HEK293T (cell line): ENCODE data around the gene MAST2.

Experiments
- CTCF ChIA-PET: fragments of 350-600 bp; formaldehyde crosslinking; extraction: SDS; loops from one replicate; lab custom pipeline; 2021; ENCODE audit warnings: antibody characterized with exemption, inconsistent platforms; lab: Yijun Ruan, JAX
- POLR2A ChIA-PET: fragments of 350-600 bp; formaldehyde crosslinking; extraction: SDS; loops from one replicate; lab custom pipeline; 2020; ENCODE audit warnings: antibody characterized with exemption, inconsistent platforms; lab: Yijun Ruan, JAX
- DNase-seq: peaks from one replicate; pipeline ENCODE4 v3.0.0; 2012; ENCODE audit warnings: mixed read lengths; ENCODE audit errors: extremely low spot score
- ARNT ChIP-seq: fragments of 450-650 bp; IDR thresholded peaks from 2 replicates; pipeline ENCODE4 v1.6.1; 2017; ENCODE audit warnings: mild to moderate bottlenecking
- BHLHE40 ChIP-seq: fragments of 450-650 bp; IDR thresholded peaks from 2 replicates; pipeline ENCODE4 v1.6.1; 2016; ENCODE audit warnings: mild to moderate bottlenecking, moderate library complexity, borderline replicate concordance
- CTBP1 ChIP-seq: fragments of 450-650 bp; IDR thresholded peaks from 2 replicates; pipeline ENCODE4 v1.6.1; 2016; ENCODE audit warnings: borderline replicate concordance
- ELF4 ChIP-seq: fragments of 450-650 bp; IDR thresholded peaks from 2 replicates; pipeline ENCODE4 v1.6.1; 2017; ENCODE audit warnings: antibody characterized with exemption
- FOXA1 ChIP-seq: fragments of 450-650 bp; IDR thresholded peaks from 2 replicates; pipeline ENCODE4 v1.6.1; 2016; ENCODE audit warnings: mild to moderate bottlenecking
- FOXK2 ChIP-seq: fragments of 450-650 bp; IDR thresholded peaks from 2 replicates; pipeline ENCODE4 v1.6.1; 2016; ENCODE audit warnings: mild to moderate bottlenecking
- FOXM1 ChIP-seq: fragments of 450-650 bp; IDR thresholded peaks from 2 replicates; pipeline ENCODE4 v1.6.1; 2017; ENCODE audit warnings: mild to moderate bottlenecking, borderline replicate concordance
- HDGF ChIP-seq: fragments of 450-650 bp; IDR thresholded peaks from 2 replicates; pipeline ENCODE4 v1.6.1; 2017; ENCODE audit warnings: antibody characterized with exemption, borderline replicate concordance
- L3MBTL2 ChIP-seq: fragments of 450-650 bp; conservative IDR thresholded peaks from 2 replicates; pipeline ENCODE4 v1.6.1; 2016; ENCODE audit warnings: mild to moderate bottlenecking
- LEF1 ChIP-seq: fragments of 450-650 bp; IDR thresholded peaks from 2 replicates; pipeline ENCODE4 v1.6.1; 2017; ENCODE audit warnings: mild to moderate bottlenecking, borderline replicate concordance
- NFRKB ChIP-seq: fragments of 450-650 bp; IDR thresholded peaks from 2 replicates; pipeline ENCODE4 v1.6.1; 2016; ENCODE audit warnings: mild to moderate bottlenecking, moderate library complexity
- PKNOX1 ChIP-seq: fragments of 450-650 bp; IDR thresholded peaks from 2 replicates; pipeline ENCODE4 v1.6.1; 2016
- SP1 ChIP-seq: fragments of 450-650 bp; IDR thresholded peaks from 2 replicates; pipeline ENCODE4 v1.6.1; 2017
- SUZ12 ChIP-seq: fragments of 450-650 bp; IDR thresholded peaks from 2 replicates; pipeline ENCODE4 v1.6.1; 2016; ENCODE audit warnings: mild to moderate bottlenecking
- TARDBP ChIP-seq: fragments of 450-650 bp; IDR thresholded peaks from 2 replicates; pipeline ENCODE4 v1.6.1; 2016
- ZNF384 ChIP-seq: fragments of 450-650 bp; IDR thresholded peaks from 2 replicates; pipeline ENCODE4 v1.6.1; 2016

MAST2 gene

GRCh38 chr1:45987204-45987603, 183.8 kb downstream of the MAST2 start:
- DNase-seq, result no peak
- TF ChIP-seq L3MBTL2, result no peak
- CTCF ChIA-PET, result interaction anchor here (1.0 kb wide), 1 partner anchor 8 kb away, joined by 3 read pairs; no protein-coding TSS in a partner anchor
- POLR2A ChIA-PET, result no interaction called here

- DNase-seq, result no peak
- CTCF ChIA-PET, result no interaction called here
- TF ChIP-seq ELF4 (no peak), SUZ12 (no peak), CTBP1 (no peak), L3MBTL2 (no peak), FOXK2 (no peak), SP1 (no peak), ARNT (no peak), FOXA1 (no peak), BHLHE40 (no peak), TARDBP (no peak), HDGF (no peak), ZNF384 (no peak), LEF1 (no peak), NFRKB (no peak), FOXM1 (no peak), PKNOX1 (no peak)
- POLR2A ChIA-PET, result no interaction called here
Measured at GRCh38 chr1:45989249-45989648, 185.8 kb downstream of the MAST2 start.

GRCh38 chr1:45994423-45994822, 191.0 kb downstream of the MAST2 start:
- POLR2A ChIA-PET, result no interaction called here

GRCh38 chr1:45995298-45995697, 191.9 kb downstream of the MAST2 start:
- ChIA-PET POLR2A (no interaction called here), CTCF (no interaction called here)
- TF ChIP-seq HDGF, result no peak
- TF ChIP-seq FOXA1, result no peak
- TF ChIP-seq ZNF384, result no peak
- no peak for TF ChIP-seq BHLHE40
- no peak for TF ChIP-seq SUZ12
- TF ChIP-seq SP1, result no peak
- no peak for TF ChIP-seq PKNOX1
- TF ChIP-seq CTBP1, result no peak
- no peak for TF ChIP-seq ELF4
- no peak for TF ChIP-seq TARDBP
- TF ChIP-seq L3MBTL2, result no peak
- TF ChIP-seq FOXM1, result no peak
- TF ChIP-seq ARNT, result no peak
- TF ChIP-seq FOXK2, result no peak
- TF ChIP-seq LEF1, result no peak
- TF ChIP-seq NFRKB, result no peak
- no peak for DNase-seq

More at GRCh38 chr1:45994423-45994822, 191.0 kb downstream of the MAST2 start:
- CTCF ChIA-PET, result no interaction called here
- TF ChIP-seq TARDBP (no peak), ZNF384 (no peak), PKNOX1 (no peak), BHLHE40 (no peak), FOXA1 (no peak), FOXK2 (no peak), L3MBTL2 (no peak), FOXM1 (no peak), ELF4 (no peak), NFRKB (no peak), HDGF (no peak)
- no peak for DNase-seq

GRCh38 chr1:45998020-45998617, 194.7 kb downstream of the MAST2 start:
- DNase-seq, result no peak
- ChIA-PET POLR2A (interaction anchor here (0.8 kb wide), 2 partner anchors 13 to 16 kb away, joined by 3 read pairs; no protein-coding TSS in a partner anchor), CTCF (no interaction called here)
- no peak for TF ChIP-seq L3MBTL2
- TF ChIP-seq FOXM1, result no peak
- no peak for TF ChIP-seq SUZ12
- no peak for TF ChIP-seq ARNT
- TF ChIP-seq CTBP1, result no peak
- TF ChIP-seq NFRKB, result no peak
- TF ChIP-seq PKNOX1, result no peak
- TF ChIP-seq LEF1, result no peak
- TF ChIP-seq FOXK2, result no peak
- TF ChIP-seq ZNF384, result no peak
- no peak for TF ChIP-seq SP1
- no peak for TF ChIP-seq FOXA1
- TF ChIP-seq BHLHE40, result no peak
- no peak for TF ChIP-seq ELF4
- no peak for TF ChIP-seq TARDBP
- TF ChIP-seq HDGF, result no peak

GRCh38 chr1:45999507-45999906, 196.1 kb downstream of the MAST2 start:
- ChIA-PET CTCF (no interaction called here), POLR2A (no interaction called here)
- DNase-seq, result no peak
- TF ChIP-seq HDGF, result no peak
- TF ChIP-seq ZNF384, result no peak
- no peak for TF ChIP-seq NFRKB
- no peak for TF ChIP-seq LEF1
- no peak for TF ChIP-seq FOXM1
- TF ChIP-seq TARDBP, result no peak
- no peak for TF ChIP-seq FOXK2
- TF ChIP-seq ELF4, result no peak
- TF ChIP-seq PKNOX1, result no peak
- no peak for TF ChIP-seq SUZ12
- TF ChIP-seq BHLHE40, result no peak
- TF ChIP-seq CTBP1, result no peak
- TF ChIP-seq FOXA1, result no peak
- TF ChIP-seq SP1, result no peak
